ENCODE results near the gene GUCD1. TPM values are rescaled to one million over a fixed set of nuclear protein-coding genes. Genes with fewer than 3 reads are reported as not detected.
"Not testable (repeated sequence)": the region's sequence is repeated elsewhere in the genome, so short reads cannot be mapped to it uniquely, and the experiment has no call there.

GUCD1 gene
- total RNA-seq: 10 to 100 TPM; 58.4 to 96.3 TPM
- 89.2 to 114 reads per million in 2 donors for total RNA-seq

GRCh38 chr22:24554313-24555164, at the start of gene GUCD1:
GUCD1 (minus strand) TSS chr22:24555138; CDS start chr22:24554991, 147 bp downstream.
- peak in 1 of 3 donors; percentile 10 for DNase-seq
- H3K4me3 Mint-ChIP-seq: peak within 1 kb of the TSS; percentile 99
- peak within 1 kb of the TSS; percentile 99 for H3K27ac Mint-ChIP-seq
- no peaks in the 10 kb centered on the region for H3K9me3 ChIP-seq (ENCODE audit: control insufficient read depth, low read length, poor library complexity, severe bottlenecking)
- peaks cover 52% of the 10 kb centered on the region for H3K4me1 Mint-ChIP-seq
- peaks cover 15% of the 10 kb centered on the region for H3K36me3 Mint-ChIP-seq (ENCODE audit: low read depth)
- no peak for ATAC-seq
- no peaks in the 10 kb centered on the region for H3K27me3 Mint-ChIP-seq

GRCh38 chr22:24603770-24604629, 49.1 kb upstream of the GUCD1 start:
- not testable (repeated sequence) for H3K36me3 Mint-ChIP-seq (ENCODE audit: low read depth); H3K27me3 Mint-ChIP-seq; DNase-seq; H3K9me3 ChIP-seq (ENCODE audit: control insufficient read depth, low read length, poor library complexity, severe bottlenecking)
- peak overlapping the region; percentile 89 for H3K27ac Mint-ChIP-seq
- peak overlapping the region; percentile 75 for H3K4me3 Mint-ChIP-seq
- peak; percentile 50 for ATAC-seq
- peaks cover 24% of the 10 kb centered on the region for H3K4me1 Mint-ChIP-seq

- H3K4me3 Mint-ChIP-seq: peak within 1 kb of the TSS; percentile 75
- not testable (repeated sequence) for H3K27me3 Mint-ChIP-seq; H3K36me3 Mint-ChIP-seq (ENCODE audit: low read depth)
Measured at GRCh38 chr22:24602847-24603769, 48.2 kb upstream of the GUCD1 start, which contains the start of gene GGT1. GGT1 (plus strand) TSS chr22:24603193; CDS start chr22:24611082, 7,889 bp downstream.

GRCh38 chr22:24602105-24602749, 47.3 kb upstream of the GUCD1 start:
- H3K4me1 Mint-ChIP-seq: peaks cover 20% of the 10 kb centered on the region
- not testable (repeated sequence) for H3K36me3 Mint-ChIP-seq (ENCODE audit: low read depth); H3K9me3 ChIP-seq (ENCODE audit: control insufficient read depth, low read length, poor library complexity, severe bottlenecking); H3K27me3 Mint-ChIP-seq; H3K27ac Mint-ChIP-seq; DNase-seq; ATAC-seq; H3K4me3 Mint-ChIP-seq

More at GRCh38 chr22:24602847-24603769, 48.2 kb upstream of the GUCD1 start, which contains the start of gene GGT1:
- not testable (repeated sequence) for ATAC-seq; DNase-seq; H3K9me3 ChIP-seq (ENCODE audit: control insufficient read depth, low read length, poor library complexity, severe bottlenecking)
- Mint-ChIP-seq H3K4me1 (peaks cover 24% of the 10 kb centered on the region), H3K27ac (peak within 1 kb of the TSS; percentile 89)

- Mint-ChIP-seq H3K27ac (no peak overlapping the region), H3K36me3 (ENCODE audit: low read depth) (no peaks in the 10 kb centered on the region), H3K27me3 (no peaks in the 10 kb centered on the region), H3K4me1 (peaks cover 20% of the 10 kb centered on the region), H3K4me3 (no peak overlapping the region)
- DNase-seq (no peak), ATAC-seq (no peak)
- no peaks in the 10 kb centered on the region for H3K9me3 ChIP-seq (ENCODE audit: control insufficient read depth, low read length, poor library complexity, severe bottlenecking)
Measured at GRCh38 chr22:24601217-24602104, 46.5 kb upstream of the GUCD1 start.

- H3K27ac Mint-ChIP-seq; H3K27me3 Mint-ChIP-seq; H3K4me3 Mint-ChIP-seq; DNase-seq; H3K36me3 Mint-ChIP-seq (ENCODE audit: low read depth); ATAC-seq; H3K9me3 ChIP-seq (ENCODE audit: control insufficient read depth, low read length, poor library complexity, severe bottlenecking): not testable (repeated sequence)
- H3K4me1 Mint-ChIP-seq: peaks cover 20% of the 10 kb centered on the region
Measured at GRCh38 chr22:24599958-24600715, 45.2 kb upstream of the GUCD1 start.

- Mint-ChIP-seq H3K27ac (no peak overlapping the region), H3K27me3 (no peaks in the 10 kb centered on the region), H3K36me3 (ENCODE audit: low read depth) (no peaks in the 10 kb centered on the region), H3K4me1 (peaks cover 20% of the 10 kb centered on the region), H3K4me3 (no peak overlapping the region)
- no peak for ATAC-seq
- DNase-seq: no peak
- H3K9me3 ChIP-seq (ENCODE audit: control insufficient read depth, low read length, poor library complexity, severe bottlenecking): no peaks in the 10 kb centered on the region
Measured at GRCh38 chr22:24599514-24599913, 44.6 kb upstream of the GUCD1 start.

GRCh38 chr22:24597076-24597475, 42.1 kb upstream of the GUCD1 start:
- not testable (repeated sequence) for ATAC-seq; DNase-seq; H3K4me1 Mint-ChIP-seq; H3K27ac Mint-ChIP-seq; H3K4me3 Mint-ChIP-seq; H3K27me3 Mint-ChIP-seq; H3K9me3 ChIP-seq (ENCODE audit: control insufficient read depth, low read length, poor library complexity, severe bottlenecking); H3K36me3 Mint-ChIP-seq (ENCODE audit: low read depth)

GRCh38 chr22:24595863-24596262, 40.9 kb upstream of the GUCD1 start:
- H3K4me1 Mint-ChIP-seq: peaks cover 7% of the 10 kb centered on the region
- H3K27ac Mint-ChIP-seq: no peak overlapping the region
- no peaks in the 10 kb centered on the region for H3K36me3 Mint-ChIP-seq (ENCODE audit: low read depth)
- H3K4me3 Mint-ChIP-seq: no peak overlapping the region
- H3K27me3 Mint-ChIP-seq: no peaks in the 10 kb centered on the region
- H3K9me3 ChIP-seq (ENCODE audit: control insufficient read depth, low read length, poor library complexity, severe bottlenecking): no peaks in the 10 kb centered on the region
- DNase-seq: no peak
- no peak for ATAC-seq

- ATAC-seq: no peak
- H3K27ac Mint-ChIP-seq: no peak overlapping the region
- H3K4me1 Mint-ChIP-seq: peaks cover 7% of the 10 kb centered on the region
- H3K9me3 ChIP-seq (ENCODE audit: control insufficient read depth, low read length, poor library complexity, severe bottlenecking): no peaks in the 10 kb centered on the region
- H3K4me3 Mint-ChIP-seq: no peak overlapping the region
- no peaks in the 10 kb centered on the region for H3K36me3 Mint-ChIP-seq (ENCODE audit: low read depth)
- DNase-seq: no peak
- H3K27me3 Mint-ChIP-seq: no peaks in the 10 kb centered on the region
Measured at GRCh38 chr22:24595228-24595627, 40.3 kb upstream of the GUCD1 start.

- Mint-ChIP-seq H3K36me3 (ENCODE audit: low read depth) (no peaks in the 10 kb centered on the region), H3K27me3 (no peaks in the 10 kb centered on the region), H3K4me3 (no peak overlapping the region), H3K4me1 (peaks cover 7% of the 10 kb centered on the region), H3K27ac (no peak overlapping the region)
- DNase-seq (no peak), ATAC-seq (no peak)
- H3K9me3 ChIP-seq (ENCODE audit: control insufficient read depth, low read length, poor library complexity, severe bottlenecking): no peaks in the 10 kb centered on the region
Measured at GRCh38 chr22:24594569-24595120, 39.7 kb upstream of the GUCD1 start.

Data from T-helper 17 cell (primary cell).